Heart left ventricle (tissue), 16 donors: Measurements from ENCODE around the gene NOX4. TPM values are rescaled to one million over a fixed set of nuclear protein-coding genes. Genes with fewer than 3 reads are reported as not detected.

Experiments
- ATAC-seq, 4 donors: fragments of 200-7000 bp; cut with Tn5 transposase; one replicate each; pipeline ENCODE4 v1.9.1; 2020 to 2022; ENCODE audit warnings: moderate library complexity in 4 of 4, mild to moderate bottlenecking in 3 of 4, moderate number of reproducible peaks in 1 of 4
- DNase-seq, 5 donors: peaks; one replicate each; pipeline ENCODE4 v3.0.0-alpha.2; 2020
- H3K27ac ChIP-seq, 12 donors: fragments of 200-600 bp; sonication (generic) in 4 of 12; one replicate each; pipeline versions ENCODE4 v1.5.0 to v1.8.0; 2016 to 2022; ENCODE audit warnings: mild to moderate bottlenecking in 2 of 12
- H3K27me3 ChIP-seq, 9 donors: fragments of 200-600 bp; sonication (generic) in 2 of 9; one replicate each; pipeline versions ENCODE4 v1.5.1 to v1.8.0; 2016 to 2022; ENCODE audit warnings: mild to moderate bottlenecking in 3 of 9
- H3K36me3 ChIP-seq, 9 donors: fragments of 200-600 bp; sonication (generic) in 2 of 9; one replicate each; pipeline versions ENCODE4 v1.5.0 to v1.8.0; 2018 to 2022; ENCODE audit warnings: mild to moderate bottlenecking in 2 of 9
- H3K4me1 ChIP-seq, 12 donors: fragments of 200-600 bp; sonication (generic) in 4 of 12; one replicate each; pipeline versions ENCODE4 v1.5.0 to v1.8.0; 2016 to 2022; ENCODE audit warnings: mild to moderate bottlenecking in 3 of 12
- H3K4me3 ChIP-seq, 12 donors: fragments of 200-600 bp; sonication (generic) in 4 of 12; one replicate each; pipeline versions ENCODE4 v1.5.0 to v1.8.0; 2017 to 2022; ENCODE audit warnings: mild to moderate bottlenecking in 9 of 12, moderate library complexity in 4 of 12
- H3K9me3 ChIP-seq, 12 donors: fragments of 200-600 bp; sonication (generic) in 4 of 12; one replicate each; pipeline versions ENCODE4 v1.5.0 to v1.8.0; 2016 to 2022; ENCODE audit warnings: mild to moderate bottlenecking in 1 of 12
- CTCF ChIP-seq, 12 donors: fragments of 200-600 bp; sonication (generic) in 4 of 12; IDR thresholded peaks; one replicate each; pipeline versions ENCODE4 v1.5.0 to v1.8.0; 2018 to 2022; ENCODE audit warnings: antibody characterized with exemption in 12 of 12, mild to moderate bottlenecking in 5 of 12
- POLR2A ChIP-seq, 2 donors: fragments of 450-650 bp; IDR thresholded peaks; one replicate each; pipeline ENCODE4 v1.6.1; 2017; ENCODE audit warnings: antibody characterized with exemption in 2 of 2, mild to moderate bottlenecking in 2 of 2, moderate library complexity in 2 of 2
- WGBS, 4 donors: extraction: QIAGEN DNeasy Blood & Tissue Kit in 2 of 4; methylation state at CpG; one replicate each; pipeline versions ENCODE4 v1.1.5 to v1.1.7; 2013 to 2018; 5-methylcytosine and 5-hydroxymethylcytosine counted together
- intact Hi-C, 10 donors: fragments of 100-400 bp; cut with DNase I; formaldehyde crosslinking; loops; one replicate each; pipeline versions ENCODE4 v1.11.1 to v1.14.2; 2022
- polyA plus RNA-seq, 2 donors: library from polyadenylated mRNA; stranded (reverse); fragments of 200-250 nt; gene quantifications; one replicate each; pipeline ENCODE4 v1.2.3, GENCODE V29; 2013
- total RNA-seq, 9 donors: library from RNA; depleted of rRNA in 2 of 9; stranded (reverse); fragments of >200 nt in 2 of 9; fragmentation: NEBNext Ultra II Directional in 3 of 9; extraction: Animal tissue kit (Norgen Biotek cat#: 25700) in 3 of 9; gene quantifications; one replicate each; pipeline versions ENCODE4 v1.1.0 to v1.2.4, GENCODE V29; 2016 to 2023
- donor health status: ischemic (EF 13 %, LVEDD 7.1; RV severe dilation, severe dysfunction).
- donor health status: healthy with polysubstance abuse.
- donor health status: DM: no; HTN: yes; CAD: no.
- donor health status: DM: no; HTN: no; CAD: no.
- donor health status: ischemic (EF 25% LVEDD 6.9; RV normal size, moderate dysfunction).
- donor health status: ischemic (EF 25% LVEDD 5.7; RV mildly dilated, moderate dysfunction).
- donor health status: healthy.
- donor health status: DM: yes; HTN: yes; CAD: no.
- donor health status: ischemic (EF 35%, LVEDD 5.7; RV mildly dilated, moderate dysfunction).
- donor health status: nonischemic (EF 11% LVEDD 7.7; RV severe dilation, severe dysfunction).
- donor health status: DM: yes; HTN: yes; CAD: no.
- donor health status: PGD.
- donor health status: ischemic (EF 29% LVEDD 5.4; RV normal size, mild dysfunction).
- donor health status: nonischemic (EF 23%, LVEDD 6.1; RV moderate dilation, normal function).

NOX4 gene
- total and polyA plus RNA-seq, 11 donors: 2.1 to 8.6 (median 2.8) TPM

- no peaks in the 10 kb centered on the region for H3K27me3 ChIP-seq
- no peak for DNase-seq
- WGBS, 4 donors: 74 to 78% (median 76%) methylated on average over 1 of the region's 1 CpG
- no peak for ATAC-seq
- no peak overlapping the region for H3K4me3 ChIP-seq
- H3K36me3 ChIP-seq: no peaks in the 10 kb centered on the region
- no peak overlapping the region for H3K27ac ChIP-seq
- no peak for TF ChIP-seq POLR2A (IDR thresholded peaks at IDR 0.05)
- no peak for TF ChIP-seq CTCF (IDR thresholded peaks at IDR 0.05)
- no peaks in the 10 kb centered on the region for H3K4me1 ChIP-seq
- intact Hi-C loops: no loop called here
- peaks cover 0 to 9% (median 0%) of the 10 kb centered on the region in 12 donors for H3K9me3 ChIP-seq
Measured at GRCh38 chr11:89275966-89276365, 215.2 kb downstream of the NOX4 start.

Other genes with a start within 250 kb of the NOX4 start
- not detected for gene TRIM77, start 218.9 kb upstream of the NOX4 start, total RNA-seq
- gene TRIM77, start 218.9 kb upstream of the NOX4 start, polyA plus RNA-seq: not detected